ENCODE measurements around the gene EIF5A2. TPM values are rescaled to one million over a fixed set of nuclear protein-coding genes. Genes with fewer than 3 reads are reported as not detected.

Gene EIF5A2
- total and polyA plus RNA-seq, 2 donors (not counting 1 experiment from before 2014, with no cell fraction given), result 1.7 to 4.1 TPM

- H2AFZ ChIP-seq (ENCODE audit: insufficient read depth, low read depth, low read length, poor library complexity, severe bottlenecking), result no peak overlapping the region
- H3K9ac ChIP-seq (ENCODE audit: low read length), result no peak overlapping the region
- no peaks in the 10 kb centered on the region for H3K79me2 ChIP-seq (ENCODE audit: control insufficient read depth, insufficient read depth, low read length)
- CTCF ChIA-PET, result no interaction called here
- POLR2A ChIA-PET, result no interaction called here
- H3K4me3 Mint-ChIP-seq, result no peak overlapping the region
- intact Hi-C loops (cut with micrococcal nuclease), result no loop called here
- WGBS (ENCODE audit: insufficient coverage), result 98% methylated on average over 7 of the region's 10 CpGs
- no peaks in the 10 kb centered on the region for H3K27me3 ChIP-seq (replicated peaks in 1 of 4; ENCODE audit: control extremely low read depth in 1 of 4, control insufficient read depth in 3 of 4, insufficient read depth in 4 of 4, low read length in 3 of 4)
- no peaks in the 10 kb centered on the region for H3K27me3 Mint-ChIP-seq
- no peak overlapping the region for H3K27ac Mint-ChIP-seq
- H3K4me1 Mint-ChIP-seq, result peaks cover 12% of the 10 kb centered on the region
- H3K4me1 ChIP-seq (ENCODE audit: control insufficient read depth in 2 of 2, insufficient read depth in 2 of 2, low read length in 2 of 2), result peaks cover 13 to 14% of the 10 kb centered on the region in 2 donors
- H3K9me3 ChIP-seq (ENCODE audit: control extremely low read depth in 1 of 3, control insufficient read depth in 2 of 3, insufficient read depth in 1 of 3, low read length in 2 of 3), result no peaks in the 10 kb centered on the region
- H4K20me1 ChIP-seq (ENCODE audit: control insufficient read depth, insufficient read depth, low read length, poor library complexity, severe bottlenecking), result peaks cover 14% of the 10 kb centered on the region
- H3K4me3 ChIP-seq (ENCODE audit: control extremely low read depth in 1 of 5, extremely low read depth in 1 of 5, insufficient read depth in 1 of 5, low read depth in 2 of 5, low read length in 4 of 5), result no peak overlapping the region
- TF ChIP-seq CTCF (IDR thresholded peaks at IDR 0.05), result no peak
- no peak for TF ChIP-seq EZH2 (IDR thresholded peaks at IDR 0.05; ENCODE audit: borderline replicate concordance, insufficient read depth, low read depth, low read length, poor library complexity, severe bottlenecking)
- H3K9me3 Mint-ChIP-seq (ENCODE audit: insufficient read depth), result no peaks in the 10 kb centered on the region
- ATAC-seq (ENCODE audit: low read depth) (no peak), DNase-seq (no peak)
- H3K4me2 ChIP-seq (replicated peaks; ENCODE audit: low read depth, low read length, poor library complexity, severe bottlenecking), result no peak overlapping the region
- H3K36me3 ChIP-seq (replicated peaks in 1 of 2; ENCODE audit: control extremely low read depth in 1 of 2, control insufficient read depth in 1 of 2, extremely low read depth in 1 of 2, insufficient read depth in 2 of 2, low read length in 1 of 2), result peaks cover 13 to 32% of the 10 kb centered on the region in 2 experiments
- H3K27ac ChIP-seq (ENCODE audit: low read length in 2 of 2), result no peak overlapping the region
Measured at GRCh38 chr3:170862618-170863374, 45.6 kb downstream of the EIF5A2 start.

- DNase-seq (no peak), ATAC-seq (ENCODE audit: low read depth) (no peak)
- peaks cover 3% of the 10 kb centered on the region for H3K27me3 Mint-ChIP-seq
- H4K20me1 ChIP-seq (ENCODE audit: control insufficient read depth, insufficient read depth, low read length, poor library complexity, severe bottlenecking), result no peaks in the 10 kb centered on the region
- WGBS (ENCODE audit: insufficient coverage), result no CpG with 5 or more reads among the region's 5 CpGs
- no peak overlapping the region for H3K4me3 ChIP-seq (ENCODE audit: control extremely low read depth in 1 of 5, extremely low read depth in 1 of 5, insufficient read depth in 1 of 5, low read depth in 2 of 5, low read length in 4 of 5)
- H3K27me3 ChIP-seq (replicated peaks in 1 of 4; ENCODE audit: control extremely low read depth in 1 of 4, control insufficient read depth in 3 of 4, insufficient read depth in 4 of 4, low read length in 3 of 4), result no peaks in the 10 kb centered on the region
- H3K9me3 ChIP-seq (ENCODE audit: control extremely low read depth in 1 of 3, control insufficient read depth in 2 of 3, insufficient read depth in 1 of 3, low read length in 2 of 3), result no peaks in the 10 kb centered on the region
- ChIA-PET POLR2A (no interaction called here), CTCF (interaction anchor here (0.7 to 1.3 kb wide), 2 partner anchors 9 to 46 kb away, joined by 3 read pairs; no protein-coding TSS in a partner anchor)
- no peak overlapping the region for H2AFZ ChIP-seq (ENCODE audit: insufficient read depth, low read depth, low read length, poor library complexity, severe bottlenecking)
- intact Hi-C loops (cut with micrococcal nuclease), result no loop called here
- H3K4me1 ChIP-seq (ENCODE audit: control insufficient read depth in 2 of 2, insufficient read depth in 2 of 2, low read length in 2 of 2), result no peaks in the 10 kb centered on the region
- TF ChIP-seq EZH2 (IDR thresholded peaks at IDR 0.05; ENCODE audit: borderline replicate concordance, insufficient read depth, low read depth, low read length, poor library complexity, severe bottlenecking) (no peak), CTCF (IDR thresholded peaks at IDR 0.05) (no peak)
- no peaks in the 10 kb centered on the region for H3K9me3 Mint-ChIP-seq (ENCODE audit: insufficient read depth)
- H3K36me3 ChIP-seq (replicated peaks in 1 of 2; ENCODE audit: control extremely low read depth in 1 of 2, control insufficient read depth in 1 of 2, extremely low read depth in 1 of 2, insufficient read depth in 2 of 2, low read length in 1 of 2), result no peaks in the 10 kb centered on the region
- H3K79me2 ChIP-seq (ENCODE audit: control insufficient read depth, insufficient read depth, low read length), result no peaks in the 10 kb centered on the region
- H3K27ac ChIP-seq (ENCODE audit: low read length in 2 of 2), result no peak overlapping the region
- H3K4me3 Mint-ChIP-seq, result no peak overlapping the region
- no peak overlapping the region for H3K9ac ChIP-seq (ENCODE audit: low read length)
- H3K4me1 Mint-ChIP-seq, result no peaks in the 10 kb centered on the region
- no peak overlapping the region for H3K27ac Mint-ChIP-seq
- H3K4me2 ChIP-seq (replicated peaks; ENCODE audit: low read depth, low read length, poor library complexity, severe bottlenecking), result no peak overlapping the region
Measured at GRCh38 chr3:170858599-170858998, 49.8 kb downstream of the EIF5A2 start.
